Measurements from ENCODE around the gene MICB. TPM values are rescaled to one million over a fixed set of nuclear protein-coding genes. Genes with fewer than 3 reads are reported as not detected.

MICB gene
- total and polyA plus RNA-seq, 9 of the 15 experiments (the other 6 are each of a cell fraction or from before 2014, with no cell fraction given): 13.3 to 34.5 (median 19.8) TPM

- TF ChIP-seq STAT6 (CRISPR knock-in tag; IDR thresholded peaks at IDR 0.05): 0 out of 2 replicates have a peak, but pooled peaks have one; percentile 17
- TF ChIP-seq POLR3G (IDR thresholded peaks at IDR 0.05; ENCODE audit: extremely low read depth, insufficient read length, insufficient replicate concordance): no peak
- TF ChIP-seq CREB3L1 (IDR thresholded peaks at IDR 0.05; ENCODE audit: borderline replicate concordance, low read depth): no peak
- peak; percentile 60; the same call in 1 of the 2 replicates for TF ChIP-seq ATF4 (CRISPR knock-in tag; IDR thresholded peaks at IDR 0.05)
- peak; percentile 75 for TF ChIP-seq PML (IDR thresholded peaks at IDR 0.05; ENCODE audit: low read length)
- peak; percentile 99 for TF ChIP-seq HCFC1 (IDR thresholded peaks at IDR 0.05; ENCODE audit: low read depth, low read length)
- no peak for TF ChIP-seq NELFE (IDR thresholded peaks at IDR 0.05; ENCODE audit: insufficient read depth, insufficient read length)
- TF ChIP-seq ARID4B (CRISPR knock-in tag; IDR thresholded peaks at IDR 0.05): no peak
- TF ChIP-seq, protein P1, sequence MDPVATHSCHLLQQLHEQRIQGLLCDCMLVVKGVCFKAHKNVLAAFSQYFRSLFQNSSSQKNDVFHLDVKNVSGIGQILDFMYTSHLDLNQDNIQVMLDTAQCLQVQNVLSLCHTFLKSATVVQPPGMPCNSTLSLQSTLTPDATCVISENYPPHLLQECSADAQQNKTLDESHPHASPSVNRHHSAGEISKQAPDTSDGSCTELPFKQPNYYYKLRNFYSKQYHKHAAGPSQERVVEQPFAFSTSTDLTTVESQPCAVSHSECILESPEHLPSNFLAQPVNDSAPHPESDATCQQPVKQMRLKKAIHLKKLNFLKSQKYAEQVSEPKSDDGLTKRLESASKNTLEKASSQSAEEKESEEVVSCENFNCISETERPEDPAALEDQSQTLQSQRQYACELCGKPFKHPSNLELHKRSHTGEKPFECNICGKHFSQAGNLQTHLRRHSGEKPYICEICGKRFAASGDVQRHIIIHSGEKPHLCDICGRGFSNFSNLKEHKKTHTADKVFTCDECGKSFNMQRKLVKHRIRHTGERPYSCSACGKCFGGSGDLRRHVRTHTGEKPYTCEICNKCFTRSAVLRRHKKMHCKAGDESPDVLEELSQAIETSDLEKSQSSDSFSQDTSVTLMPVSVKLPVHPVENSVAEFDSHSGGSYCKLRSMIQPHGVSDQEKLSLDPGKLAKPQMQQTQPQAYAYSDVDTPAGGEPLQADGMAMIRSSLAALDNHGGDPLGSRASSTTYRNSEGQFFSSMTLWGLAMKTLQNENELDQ (CRISPR knock-in tag; IDR thresholded peaks at IDR 0.05; ENCODE audit: borderline replicate concordance): no peak
- TF ChIP-seq, protein P2, sequence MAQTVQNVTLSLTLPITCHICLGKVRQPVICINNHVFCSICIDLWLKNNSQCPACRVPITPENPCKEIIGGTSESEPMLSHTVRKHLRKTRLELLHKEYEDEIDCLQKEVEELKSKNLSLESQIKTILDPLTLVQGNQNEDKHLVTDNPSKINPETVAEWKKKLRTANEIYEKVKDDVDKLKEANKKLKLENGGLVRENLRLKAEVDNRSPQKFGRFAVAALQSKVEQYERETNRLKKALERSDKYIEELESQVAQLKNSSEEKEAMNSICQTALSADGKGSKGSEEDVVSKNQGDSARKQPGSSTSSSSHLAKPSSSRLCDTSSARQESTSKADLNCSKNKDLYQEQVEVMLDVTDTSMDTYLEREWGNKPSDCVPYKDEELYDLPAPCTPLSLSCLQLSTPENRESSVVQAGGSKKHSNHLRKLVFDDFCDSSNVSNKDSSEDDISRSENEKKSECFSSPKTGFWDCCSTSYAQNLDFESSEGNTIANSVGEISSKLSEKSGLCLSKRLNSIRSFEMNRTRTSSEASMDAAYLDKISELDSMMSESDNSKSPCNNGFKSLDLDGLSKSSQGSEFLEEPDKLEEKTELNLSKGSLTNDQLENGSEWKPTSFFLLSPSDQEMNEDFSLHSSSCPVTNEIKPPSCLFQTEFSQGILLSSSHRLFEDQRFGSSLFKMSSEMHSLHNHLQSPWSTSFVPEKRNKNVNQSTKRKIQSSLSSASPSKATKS (CRISPR knock-in tag; IDR thresholded peaks at IDR 0.05): no peak
- TF ChIP-seq ZSCAN29 (IDR thresholded peaks at IDR 0.05): no peak
Measured at GRCh38 chr6:31546958-31547726, 49.2 kb downstream of the MICB start, which contains the start of gene NFKBIL1 (continued).

Data from K562 (cell line).